HG02943 (cell line): ENCODE data around the gene BMPR2.

ENCODE experiments used
- ATAC-seq: cut with Tn5 transposase; IDR thresholded peaks from one replicate; pipeline ENCODE4 v1.9.1; 2021; ENCODE audit warnings: mild to moderate bottlenecking, low read depth, moderate library complexity; ENCODE audit not compliant: unreplicated experiment

BMPR2 gene

GRCh38 chr2:202588647-202589581 is 212.8 kb downstream of the BMPR2 start:
- ATAC-seq, result peak; percentile 66

DNA sequence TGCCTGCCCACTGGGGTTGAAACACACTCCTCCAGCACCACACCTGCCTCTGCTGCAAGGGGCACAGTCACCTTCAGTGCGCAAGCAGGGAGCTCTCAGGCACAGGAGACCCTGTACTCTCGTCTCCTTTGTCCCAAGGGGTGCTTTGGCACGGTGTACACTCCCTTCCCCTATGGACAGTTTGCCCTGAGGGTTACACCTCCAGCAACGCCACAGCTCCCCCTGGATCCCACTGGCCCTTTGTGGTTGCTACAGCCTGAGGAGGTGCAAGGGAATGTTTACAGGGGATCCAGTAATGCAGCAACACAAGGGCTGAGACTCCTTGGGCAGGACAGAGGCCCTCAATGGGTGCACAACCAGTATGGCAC is 213.4 kb downstream of the BMPR2 start:
- no peak for ATAC-seq

- ATAC-seq, result no peak
Measured at GRCh38 chr2:202592566-202592965, 216.4 kb downstream of the BMPR2 start.

- ATAC-seq, result no peak
Measured at GRCh38 chr2:202599105-202599504, 223.0 kb downstream of the BMPR2 start.

DNA sequence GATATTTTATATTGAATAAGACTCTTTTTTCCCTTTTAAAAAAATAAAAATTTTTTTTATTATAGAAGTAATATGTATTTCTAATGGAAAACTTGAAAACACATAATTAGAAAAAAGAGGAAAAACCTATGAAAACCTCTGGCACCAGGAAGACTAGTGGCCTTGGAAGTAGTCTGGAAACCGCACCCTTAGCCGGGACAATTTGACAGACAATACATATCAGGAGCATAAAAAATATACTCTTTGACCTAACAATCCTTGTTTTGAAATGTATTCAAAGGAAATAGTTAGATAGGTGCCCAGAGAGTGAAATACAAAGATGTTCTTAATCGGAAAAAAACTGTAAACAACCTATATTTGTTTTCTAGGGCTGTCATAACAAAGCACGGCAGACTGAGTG is 223.8 kb downstream of the BMPR2 start:
- no peak for ATAC-seq

DNA sequence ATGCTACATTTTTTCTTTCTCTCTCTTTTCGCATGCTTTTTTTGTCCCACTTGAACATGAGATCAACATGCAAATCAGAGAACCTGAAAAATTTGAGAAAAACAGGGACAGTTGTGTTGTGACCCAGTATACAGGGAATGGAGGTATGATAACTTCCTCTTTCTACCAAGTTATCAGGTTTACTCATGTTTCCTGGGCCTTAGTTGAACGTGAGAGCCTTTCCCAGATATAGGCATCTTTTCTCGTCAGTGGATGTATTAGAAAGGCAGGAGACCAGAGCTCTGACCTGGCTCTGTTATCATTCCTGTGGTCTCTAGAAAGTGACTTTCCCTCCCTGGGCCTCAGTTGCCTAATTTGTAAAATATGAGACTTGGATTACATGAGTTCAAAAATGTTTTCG is 228.6 kb downstream of the BMPR2 start:
- ATAC-seq, result no peak

DNA sequence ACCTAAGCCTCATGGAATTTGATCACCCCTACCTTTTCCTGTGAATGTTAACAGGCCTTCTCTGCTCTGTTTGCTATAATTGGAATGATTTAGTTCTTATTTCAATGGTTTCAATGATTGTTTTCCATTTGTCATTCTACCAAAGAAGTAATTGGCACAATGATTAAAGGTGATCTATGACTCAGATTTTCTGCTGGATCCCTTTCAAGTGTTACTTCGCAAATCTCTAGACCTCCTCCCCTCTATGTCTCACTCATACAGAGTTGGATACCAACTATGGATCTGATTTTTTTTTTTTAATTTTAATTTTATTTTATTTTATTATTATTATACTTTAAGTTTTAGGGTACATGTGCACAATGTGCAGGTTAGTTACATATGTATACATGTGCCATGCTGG is 229.0 kb downstream of the BMPR2 start:
- ATAC-seq, result no peak

DNA sequence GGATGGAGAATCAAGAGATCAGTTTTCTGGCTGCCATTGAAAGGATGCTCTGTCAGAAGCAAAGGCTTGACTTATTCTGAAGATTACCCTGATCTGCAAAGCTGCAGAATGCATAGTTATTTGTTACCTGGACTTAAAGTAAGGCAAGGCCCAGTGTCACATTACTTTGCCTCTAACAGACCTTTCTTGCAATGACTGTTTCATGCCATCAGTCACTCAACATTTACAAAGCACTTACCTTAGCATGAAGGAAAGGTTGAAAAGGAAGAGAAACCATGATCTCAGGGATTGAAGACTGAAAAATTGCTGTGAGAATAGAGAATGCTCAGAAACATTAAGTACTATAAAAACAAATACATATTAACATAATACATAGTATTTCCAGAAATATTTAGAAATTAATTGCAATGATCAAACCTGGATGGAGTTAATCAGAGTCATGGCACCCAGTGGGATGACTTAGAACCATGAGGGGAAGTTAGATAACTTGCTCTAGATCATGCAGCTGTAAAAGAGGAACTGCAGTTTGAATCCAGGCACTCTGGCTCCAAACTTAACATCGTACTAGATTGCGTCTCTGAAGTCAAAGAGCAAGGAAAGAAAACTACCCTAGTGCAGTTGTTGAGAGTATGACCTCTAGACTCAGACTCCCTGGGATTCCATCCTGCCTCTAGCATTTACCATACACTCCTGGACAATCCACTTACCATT is 232.2 kb downstream of the BMPR2 start:
- no peak for ATAC-seq

- peak; percentile 84 for ATAC-seq
Measured at GRCh38 chr2:202609381-202610145, 233.4 kb downstream of the BMPR2 start.

GRCh38 chr2:202610380-202610779 is 234.3 kb downstream of the BMPR2 start:
- ATAC-seq, result no peak

DNA sequence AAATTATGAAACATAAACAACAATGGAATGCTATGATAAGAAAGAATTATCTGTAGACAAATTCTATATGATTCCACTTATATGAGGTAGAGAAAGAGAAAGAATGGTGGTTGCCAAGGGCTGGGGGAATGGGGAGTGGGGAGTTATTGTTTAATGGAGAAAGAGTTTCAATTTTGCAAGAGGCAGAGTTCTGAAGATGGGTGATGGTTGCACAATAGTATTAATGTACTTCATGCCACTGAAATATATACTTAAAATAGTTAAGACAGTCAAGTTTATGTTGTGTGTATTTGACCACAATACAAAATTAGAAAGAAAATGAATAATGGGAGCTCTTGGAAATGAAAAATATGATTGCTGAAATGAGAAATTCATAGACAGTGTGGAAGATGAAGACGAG is 236.0 kb downstream of the BMPR2 start:
- no peak for ATAC-seq

- ATAC-seq, result no peak
Measured at GRCh38 chr2:202613479-202613878, 237.4 kb downstream of the BMPR2 start.
